Measurements from ENCODE around the gene UNC5B. TPM values are rescaled to one million over a fixed set of nuclear protein-coding genes. Genes with fewer than 3 reads are reported as not detected.
A peak's percentile ranks its signal among the peaks of the same experiment; 100 is the strongest.

The UNC5B gene
- total RNA-seq, 1 donor from 2014 or later, result 13.1 TPM

DNA sequence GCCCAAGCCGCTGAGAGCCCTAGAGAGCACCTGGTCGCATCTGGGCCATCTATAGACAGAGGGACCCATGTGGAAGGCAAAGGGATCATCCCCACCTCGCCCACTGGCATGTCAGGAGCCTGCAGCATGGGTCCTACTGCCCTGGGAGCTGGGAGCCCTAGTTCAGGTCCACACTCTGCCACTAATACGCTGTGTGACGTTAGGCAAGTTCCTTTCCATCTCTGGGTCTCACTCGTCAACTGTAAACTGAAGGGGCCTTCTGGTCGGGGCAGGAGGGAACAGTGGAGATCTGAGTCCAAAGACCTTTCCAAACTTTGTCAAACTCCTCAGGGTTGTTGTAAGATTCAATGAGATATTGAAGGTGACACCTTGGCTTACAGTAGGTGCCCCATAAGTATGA, 23.4 kb downstream of the UNC5B start:
- peaks cover 34% of the 10 kb centered on the region for H3K4me1 Mint-ChIP-seq (ENCODE audit: unreplicated experiment)
- TF ChIP-seq, protein P1, sequence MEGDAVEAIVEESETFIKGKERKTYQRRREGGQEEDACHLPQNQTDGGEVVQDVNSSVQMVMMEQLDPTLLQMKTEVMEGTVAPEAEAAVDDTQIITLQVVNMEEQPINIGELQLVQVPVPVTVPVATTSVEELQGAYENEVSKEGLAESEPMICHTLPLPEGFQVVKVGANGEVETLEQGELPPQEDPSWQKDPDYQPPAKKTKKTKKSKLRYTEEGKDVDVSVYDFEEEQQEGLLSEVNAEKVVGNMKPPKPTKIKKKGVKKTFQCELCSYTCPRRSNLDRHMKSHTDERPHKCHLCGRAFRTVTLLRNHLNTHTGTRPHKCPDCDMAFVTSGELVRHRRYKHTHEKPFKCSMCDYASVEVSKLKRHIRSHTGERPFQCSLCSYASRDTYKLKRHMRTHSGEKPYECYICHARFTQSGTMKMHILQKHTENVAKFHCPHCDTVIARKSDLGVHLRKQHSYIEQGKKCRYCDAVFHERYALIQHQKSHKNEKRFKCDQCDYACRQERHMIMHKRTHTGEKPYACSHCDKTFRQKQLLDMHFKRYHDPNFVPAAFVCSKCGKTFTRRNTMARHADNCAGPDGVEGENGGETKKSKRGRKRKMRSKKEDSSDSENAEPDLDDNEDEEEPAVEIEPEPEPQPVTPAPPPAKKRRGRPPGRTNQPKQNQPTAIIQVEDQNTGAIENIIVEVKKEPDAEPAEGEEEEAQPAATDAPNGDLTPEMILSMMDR (IDR thresholded peaks at IDR 0.05), result no peak

DNA sequence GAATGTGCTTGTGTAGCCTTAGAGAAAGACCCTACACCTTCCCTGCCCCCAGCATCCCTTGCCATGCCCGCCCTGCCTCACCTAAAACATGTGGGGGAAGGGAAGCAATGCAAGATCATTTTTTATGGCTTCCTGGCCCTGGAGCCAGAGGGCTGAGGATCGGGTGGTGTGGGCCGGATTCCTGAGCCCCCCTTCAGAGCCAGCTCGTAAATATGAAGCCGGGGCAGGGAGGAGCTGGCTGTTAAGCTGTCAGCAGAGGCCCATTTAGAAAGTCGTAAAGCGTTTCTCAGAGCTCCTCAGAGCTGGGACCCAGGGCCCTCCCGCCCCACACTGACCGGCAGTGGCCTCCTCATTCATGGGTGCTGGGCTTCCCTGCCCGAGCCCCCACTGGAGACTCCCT, 23.9 kb downstream of the UNC5B start:
- Mint-ChIP-seq H3K9me3 (ENCODE audit: unreplicated experiment) (no peaks in the 10 kb centered on the region), H3K4me1 (ENCODE audit: unreplicated experiment) (peaks cover 39% of the 10 kb centered on the region), H3K36me3 (ENCODE audit: unreplicated experiment) (no peaks in the 10 kb centered on the region), H3K27me3 (ENCODE audit: unreplicated experiment) (no peaks in the 10 kb centered on the region), H3K4me3 (ENCODE audit: unreplicated experiment) (no peak overlapping the region), H3K27ac (ENCODE audit: unreplicated experiment) (no peak overlapping the region)
- DNase-seq (ENCODE audit: extremely low spot score, unreplicated experiment), result no peak
- TF ChIP-seq, protein P1 (IDR thresholded peaks at IDR 0.05), result no peak

More for the DNA sequence above, 23.4 kb downstream of the UNC5B start:
- H3K36me3 Mint-ChIP-seq (ENCODE audit: unreplicated experiment), result no peaks in the 10 kb centered on the region
- no peak overlapping the region for H3K4me3 Mint-ChIP-seq (ENCODE audit: unreplicated experiment)
- no peak for DNase-seq (ENCODE audit: extremely low spot score, unreplicated experiment)
- no peaks in the 10 kb centered on the region for H3K27me3 Mint-ChIP-seq (ENCODE audit: unreplicated experiment)
- peak overlapping the region; percentile 63 for H3K27ac Mint-ChIP-seq (ENCODE audit: unreplicated experiment)
- no peaks in the 10 kb centered on the region for H3K9me3 Mint-ChIP-seq (ENCODE audit: unreplicated experiment)

DNA sequence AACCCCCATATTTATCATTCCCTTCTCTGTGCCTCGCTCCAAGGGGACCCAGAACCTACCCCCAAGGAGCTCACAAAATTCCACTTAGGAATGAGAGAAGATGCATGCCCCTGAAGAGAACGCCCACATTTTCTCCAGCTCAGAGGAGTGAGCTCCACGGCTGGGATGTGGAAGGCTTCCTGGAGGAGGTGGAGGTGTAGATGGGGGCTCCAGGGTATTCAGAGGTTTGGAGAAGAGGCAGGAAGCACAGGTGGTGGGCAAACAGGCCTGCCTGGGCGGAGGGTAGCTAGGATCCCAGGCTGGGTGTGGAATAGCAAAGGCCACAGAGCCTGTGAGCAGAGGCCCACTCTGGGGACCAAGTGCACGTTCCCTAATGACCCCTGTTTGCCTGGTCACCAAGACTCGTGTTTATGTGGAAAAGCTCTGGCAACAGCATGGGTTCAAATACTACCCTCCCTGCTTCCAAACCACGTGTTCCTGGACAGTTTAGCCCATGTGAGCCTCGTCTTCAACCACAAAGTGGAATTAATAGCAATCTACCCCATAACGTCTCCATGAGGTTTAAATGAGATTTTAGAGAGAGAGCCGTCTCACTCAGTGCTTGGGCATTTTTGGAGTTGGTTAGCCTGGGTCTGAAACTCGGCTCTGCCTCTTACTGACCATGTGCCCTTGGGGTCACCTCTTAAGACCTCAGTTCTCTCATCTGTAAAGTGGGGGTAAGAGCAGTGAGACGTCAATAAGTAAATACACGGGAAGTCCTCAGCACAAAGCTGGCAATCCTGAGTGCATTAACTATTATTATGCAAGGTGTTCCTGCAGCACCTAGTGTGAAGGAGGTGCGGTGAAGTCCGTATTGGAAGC, 24.7 kb downstream of the UNC5B start:
- no peaks in the 10 kb centered on the region for H3K27me3 Mint-ChIP-seq (ENCODE audit: unreplicated experiment)
- H3K4me1 Mint-ChIP-seq (ENCODE audit: unreplicated experiment), result peaks cover 46% of the 10 kb centered on the region
- H3K36me3 Mint-ChIP-seq (ENCODE audit: unreplicated experiment), result no peaks in the 10 kb centered on the region
- H3K9me3 Mint-ChIP-seq (ENCODE audit: unreplicated experiment), result no peaks in the 10 kb centered on the region
- TF ChIP-seq, protein P1 (IDR thresholded peaks at IDR 0.05), result no peak
- no peak for DNase-seq (ENCODE audit: extremely low spot score, unreplicated experiment)
- no peak overlapping the region for H3K4me3 Mint-ChIP-seq (ENCODE audit: unreplicated experiment)
- H3K27ac Mint-ChIP-seq (ENCODE audit: unreplicated experiment), result no peak overlapping the region

DNA sequence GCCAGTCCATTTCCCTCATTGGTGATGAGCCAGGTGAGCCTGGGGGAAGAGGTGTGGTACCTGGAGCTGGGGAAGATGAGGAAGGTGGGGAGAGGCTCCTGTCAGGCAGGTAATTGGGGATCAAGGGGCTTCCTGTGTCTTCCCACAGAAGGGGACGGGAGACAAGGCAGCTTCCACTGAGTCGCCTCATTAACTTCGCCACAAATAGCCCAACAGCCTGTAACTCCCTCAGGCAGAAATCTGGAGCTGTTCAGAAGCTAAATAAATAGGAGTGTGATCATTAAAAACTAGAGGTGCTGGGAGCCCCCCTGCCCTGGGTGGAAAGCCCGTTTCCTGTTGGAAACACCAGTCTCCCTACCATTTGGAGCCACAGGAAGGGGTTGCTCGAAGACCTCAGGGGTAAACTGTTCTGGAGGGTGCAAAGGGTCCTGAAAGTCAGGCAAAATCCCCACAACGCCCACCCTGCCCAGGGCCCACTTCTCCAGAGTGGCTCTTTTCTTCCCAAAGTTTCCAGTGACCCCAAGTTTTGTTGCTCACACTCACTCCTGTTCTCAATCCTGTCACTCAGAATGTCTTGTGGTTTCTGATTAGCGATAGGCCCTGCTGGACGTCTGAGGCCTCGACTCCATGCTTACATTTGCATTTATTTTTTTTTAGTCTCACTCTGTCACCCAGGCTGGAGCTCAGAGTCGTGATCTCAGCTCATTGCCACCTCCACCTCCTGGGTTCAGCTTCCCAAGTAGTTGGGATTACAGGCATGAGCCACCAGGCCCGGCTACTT, 25.7 kb downstream of the UNC5B start:
- H3K9me3 Mint-ChIP-seq (ENCODE audit: unreplicated experiment), result no peaks in the 10 kb centered on the region
- H3K27ac Mint-ChIP-seq (ENCODE audit: unreplicated experiment), result no peak overlapping the region
- H3K27me3 Mint-ChIP-seq (ENCODE audit: unreplicated experiment), result no peaks in the 10 kb centered on the region
- peaks cover 54% of the 10 kb centered on the region for H3K4me1 Mint-ChIP-seq (ENCODE audit: unreplicated experiment)
- no peak overlapping the region for H3K4me3 Mint-ChIP-seq (ENCODE audit: unreplicated experiment)
- TF ChIP-seq, protein P1 (IDR thresholded peaks at IDR 0.05), result no peak
- no peak for DNase-seq (ENCODE audit: extremely low spot score, unreplicated experiment)
- no peaks in the 10 kb centered on the region for H3K36me3 Mint-ChIP-seq (ENCODE audit: unreplicated experiment)

DNA sequence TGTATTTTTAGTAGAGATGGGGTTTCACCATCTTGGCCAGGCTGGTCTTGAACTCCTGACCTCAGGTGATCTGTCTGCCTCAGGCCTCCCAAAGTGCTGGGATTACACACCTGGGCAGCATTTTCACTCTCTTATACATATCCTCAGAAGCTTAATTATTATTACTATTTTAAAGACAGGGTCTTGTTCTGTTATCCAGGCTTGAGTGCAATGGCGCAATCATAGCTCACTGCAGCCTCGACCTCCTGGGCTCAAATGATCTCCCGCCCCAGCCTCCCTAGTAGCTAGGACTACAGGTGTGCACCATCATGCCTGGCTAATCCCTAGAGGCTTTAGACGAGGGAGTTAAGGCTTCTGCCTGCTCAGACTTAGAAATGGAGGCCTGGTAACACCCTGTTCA, 26.3 kb downstream of the UNC5B start:
- TF ChIP-seq, protein P1 (IDR thresholded peaks at IDR 0.05), result no peak
- no peak for DNase-seq (ENCODE audit: extremely low spot score, unreplicated experiment)
- Mint-ChIP-seq H3K27ac (ENCODE audit: unreplicated experiment) (no peak overlapping the region), H3K4me3 (ENCODE audit: unreplicated experiment) (no peak overlapping the region), H3K4me1 (ENCODE audit: unreplicated experiment) (peaks cover 59% of the 10 kb centered on the region), H3K27me3 (ENCODE audit: unreplicated experiment) (no peaks in the 10 kb centered on the region), H3K36me3 (ENCODE audit: unreplicated experiment) (no peaks in the 10 kb centered on the region), H3K9me3 (ENCODE audit: unreplicated experiment) (no peaks in the 10 kb centered on the region)
